Activated naive CD8-positive, alpha-beta T cell treated with anti-CD3 and anti-CD28 coated beads, Interleukin-2, amount 10 ng/mL, durations not matched to agents 7 days and 5 days (primary cell): ENCODE data around the gene OPN1SW. TPM values are rescaled to one million over a fixed set of nuclear protein-coding genes. Genes with fewer than 3 reads are reported as not detected.

Experiments used
- ATAC-seq: fragments of 150-1000 bp; cut with Tn5 transposase; one replicate; pipeline ENCODE4 v1.10.0; 2021; ENCODE audit warnings: low read depth, moderate library complexity
- POLR2A ChIA-PET: fragments of 350-600 bp; sonication (Branson Sonifier 250); formaldehyde crosslinking; loops from one replicate; lab custom pipeline; 2021; ENCODE audit warnings: antibody characterized with exemption; lab: Charles Lee
- DNase-seq: peaks from one replicate; pipeline ENCODE4 v3.0.0; 2021
- H3K27ac Mint-ChIP-seq: one replicate; pipeline ENCODE4 v1.8.0; 2022; ENCODE audit warnings: mild to moderate bottlenecking, mixed read lengths
- H3K27me3 Mint-ChIP-seq: one replicate; pipeline ENCODE4 v1.8.0; 2022; ENCODE audit warnings: mild to moderate bottlenecking, moderate library complexity, mixed read lengths
- H3K36me3 Mint-ChIP-seq: one replicate; pipeline ENCODE4 v1.8.0; 2021; ENCODE audit warnings: mild to moderate bottlenecking, mixed read lengths
- H3K4me1 Mint-ChIP-seq: one replicate; pipeline ENCODE4 v1.8.0; 2021; ENCODE audit warnings: mixed read lengths
- H3K4me3 Mint-ChIP-seq: one replicate; pipeline ENCODE4 v1.8.0; 2022; ENCODE audit warnings: mild to moderate bottlenecking, moderate library complexity, mixed read lengths
- H3K9me3 Mint-ChIP-seq: one replicate; pipeline ENCODE4 v1.8.0; 2021; ENCODE audit warnings: mixed read lengths
- total RNA-seq, 2 experiments: library from RNA; stranded (reverse); gene quantifications; one replicate each; pipeline ENCODE4 v1.2.3, GENCODE V29; 2021

Gene OPN1SW
- total RNA-seq, 2 experiments from 2014 or later: not detected

GRCh38 chr7:128790315-128791041, 14.9 kb upstream of the OPN1SW start:
- ATAC-seq (no peak), DNase-seq (peak; percentile 38)
- no peaks in the 10 kb centered on the region for H3K9me3 Mint-ChIP-seq
- peaks cover 46% of the 10 kb centered on the region for H3K27me3 Mint-ChIP-seq
- no peaks in the 10 kb centered on the region for H3K36me3 Mint-ChIP-seq
- H3K4me3 Mint-ChIP-seq: peak overlapping the region; percentile 75
- peaks cover 10% of the 10 kb centered on the region for H3K4me1 Mint-ChIP-seq
- POLR2A ChIA-PET: interaction anchor here (1.0 to 1.3 kb wide), 3 partner anchors 51 to 264 kb away, joined by 5 read pairs; partner anchors contain the start of genes ATP6V1F and CALU
- no peak overlapping the region for H3K27ac Mint-ChIP-seq

DNA sequence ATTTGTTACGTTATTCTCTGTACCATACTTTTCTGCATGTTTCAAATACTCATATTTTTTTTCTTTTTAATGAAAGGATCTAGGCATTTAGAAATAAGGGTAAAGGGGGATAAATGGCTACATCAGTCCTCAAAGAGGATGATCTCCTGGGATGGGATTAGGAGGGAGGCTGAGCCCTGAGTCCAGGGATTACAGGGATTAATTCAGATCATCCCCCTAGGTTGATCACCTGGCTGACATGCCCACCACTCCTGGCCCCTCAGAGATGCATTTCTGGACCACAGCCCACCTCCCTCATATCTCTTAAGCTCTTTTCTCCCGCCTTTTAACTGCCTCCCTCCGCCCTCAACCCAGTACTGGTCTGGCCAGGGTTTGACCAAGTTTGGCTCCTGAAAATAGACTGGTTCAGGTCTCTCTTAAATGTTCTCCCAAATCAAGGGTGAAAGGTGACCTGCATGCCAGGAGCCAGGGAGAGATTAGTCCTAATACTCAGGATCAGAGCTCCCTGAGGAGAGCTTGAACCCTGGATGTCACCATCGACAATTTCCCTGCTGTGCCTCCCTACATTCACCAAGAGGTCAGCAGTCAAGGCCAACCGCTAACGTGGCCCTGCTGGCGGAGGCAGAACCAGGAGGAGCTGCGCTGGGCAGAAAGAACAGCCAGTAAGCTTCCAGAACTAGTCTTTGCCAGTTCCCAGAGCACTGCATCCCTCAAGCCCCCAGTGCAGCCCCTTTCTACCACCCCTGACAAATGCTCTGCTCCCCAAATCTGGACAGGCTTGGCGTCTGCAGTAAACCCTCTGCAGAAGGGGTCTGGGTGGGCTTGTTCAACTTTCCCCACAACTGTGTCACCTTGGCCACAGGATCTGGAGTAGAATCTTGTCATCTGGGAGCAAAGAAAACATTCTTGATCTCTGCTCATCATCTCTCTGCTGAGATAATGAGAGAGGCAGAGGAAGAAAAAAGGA, 13.1 kb upstream of the OPN1SW start:
- Mint-ChIP-seq H3K4me3 (no peak overlapping the region), H3K9me3 (no peaks in the 10 kb centered on the region), H3K36me3 (no peaks in the 10 kb centered on the region), H3K27me3 (peaks cover 46% of the 10 kb centered on the region), H3K27ac (no peak overlapping the region), H3K4me1 (peaks cover 9% of the 10 kb centered on the region)
- DNase-seq: no peak
- POLR2A ChIA-PET: no interaction called here
- no peak for ATAC-seq

GRCh38 chr7:128785738-128786137, 10.1 kb upstream of the OPN1SW start:
- Mint-ChIP-seq H3K27me3 (peaks cover 50% of the 10 kb centered on the region), H3K4me1 (peaks cover 3% of the 10 kb centered on the region), H3K4me3 (no peak overlapping the region), H3K27ac (no peak overlapping the region), H3K9me3 (no peaks in the 10 kb centered on the region), H3K36me3 (no peaks in the 10 kb centered on the region)
- POLR2A ChIA-PET: interaction anchor here (0.5 kb wide), 1 partner anchor 12 kb away, joined by 3 read pairs; no protein-coding TSS in a partner anchor
- no peak for ATAC-seq
- no peak for DNase-seq

DNA sequence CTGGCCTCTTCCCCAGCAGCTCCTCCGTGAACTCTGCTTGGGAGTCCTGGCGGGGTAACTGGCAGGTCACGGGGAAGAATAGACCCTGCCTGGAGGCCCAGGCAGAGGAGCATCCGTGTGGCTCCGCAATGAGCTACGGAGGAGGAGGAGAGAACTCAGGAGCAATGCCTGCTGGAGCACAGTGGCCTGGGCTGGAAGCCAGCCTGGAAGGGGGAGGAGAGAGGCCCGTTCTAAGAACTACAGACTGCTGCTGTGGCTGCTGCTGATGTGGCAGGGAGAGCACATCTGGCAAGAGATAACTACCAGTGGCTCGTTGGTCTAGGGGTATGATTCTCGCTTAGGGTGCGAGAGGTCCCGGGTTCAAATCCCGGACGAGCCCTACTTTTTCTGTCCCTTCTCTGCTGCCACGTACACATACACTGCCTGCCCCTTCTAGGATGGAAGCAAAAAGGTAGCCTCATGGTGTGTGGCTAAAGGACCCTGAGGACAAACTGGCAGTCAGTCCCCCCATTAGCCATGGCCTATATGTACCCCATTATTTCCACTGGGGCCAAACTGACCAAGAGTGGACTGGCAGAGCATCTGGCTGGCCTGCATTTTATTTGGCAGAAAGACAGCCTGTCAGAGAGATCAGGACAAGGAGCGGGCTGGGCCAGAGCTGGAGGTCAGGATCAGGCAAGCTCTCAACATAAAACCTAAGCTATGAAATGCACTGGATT, 7.7 kb upstream of the OPN1SW start:
- no peak overlapping the region for H3K4me3 Mint-ChIP-seq
- H3K27ac Mint-ChIP-seq: no peak overlapping the region

GRCh38 chr7:128781851-128782250, 6.3 kb upstream of the OPN1SW start:
- no peaks in the 10 kb centered on the region for H3K36me3 Mint-ChIP-seq
- POLR2A ChIA-PET: interaction anchor here (0.5 kb wide), 1 partner anchor 47 kb away, joined by 4 read pairs; no protein-coding TSS in a partner anchor
- no peak overlapping the region for H3K4me3 Mint-ChIP-seq
- no peaks in the 10 kb centered on the region for H3K4me1 Mint-ChIP-seq
- H3K9me3 Mint-ChIP-seq: peaks cover 5% of the 10 kb centered on the region
- H3K27ac Mint-ChIP-seq: no peak overlapping the region
- peaks cover 17% of the 10 kb centered on the region for H3K27me3 Mint-ChIP-seq
- DNase-seq (no peak), ATAC-seq (no peak)

More for the DNA sequence above, 7.7 kb upstream of the OPN1SW start:
- no peak for ATAC-seq
- POLR2A ChIA-PET: interaction anchor here (0.6 kb wide), 1 partner anchor 298 kb away, joined by 3 read pairs; no protein-coding TSS in a partner anchor
- Mint-ChIP-seq H3K4me1 (peaks cover 3% of the 10 kb centered on the region), H3K27me3 (peaks cover 28% of the 10 kb centered on the region), H3K36me3 (no peaks in the 10 kb centered on the region), H3K9me3 (no peaks in the 10 kb centered on the region)
- DNase-seq: no peak

DNA sequence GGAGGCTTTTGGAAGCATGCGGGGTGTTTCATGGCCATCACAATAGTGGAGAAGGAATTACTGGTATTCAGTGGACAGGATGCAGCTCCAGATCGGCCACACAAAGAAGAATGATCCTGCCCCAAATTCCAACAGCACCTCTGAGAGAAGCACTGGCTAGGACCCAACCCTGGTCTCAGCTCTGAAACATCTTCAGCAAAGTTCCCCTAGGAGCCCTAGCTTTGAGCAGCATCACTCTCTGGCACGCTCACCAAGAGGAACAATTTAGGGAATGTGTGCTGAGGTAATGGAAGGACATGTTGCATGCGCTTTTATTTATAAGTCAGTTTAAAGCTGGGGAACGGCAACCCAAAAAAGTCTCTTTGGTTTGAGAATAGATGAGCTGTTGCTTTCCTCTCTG, 5.5 kb upstream of the OPN1SW start:
- H3K27ac Mint-ChIP-seq: no peak overlapping the region
- POLR2A ChIA-PET: no interaction called here
- no peak for ATAC-seq

GRCh38 chr7:128778946-128779345, 3.4 kb upstream of the OPN1SW start:
- Mint-ChIP-seq H3K9me3 (peaks cover 8% of the 10 kb centered on the region), H3K27ac (no peak overlapping the region), H3K36me3 (peaks cover 11% of the 10 kb centered on the region), H3K4me1 (no peaks in the 10 kb centered on the region), H3K27me3 (peaks cover 4% of the 10 kb centered on the region), H3K4me3 (no peak overlapping the region)
- DNase-seq (no peak), ATAC-seq (no peak)
- POLR2A ChIA-PET: no interaction called here

More for the DNA sequence above, 5.5 kb upstream of the OPN1SW start:
- Mint-ChIP-seq H3K36me3 (peaks cover 4% of the 10 kb centered on the region), H3K4me3 (no peak overlapping the region), H3K27me3 (peaks cover 10% of the 10 kb centered on the region), H3K4me1 (no peaks in the 10 kb centered on the region), H3K9me3 (peaks cover 8% of the 10 kb centered on the region)
- DNase-seq: no peak

DNA sequence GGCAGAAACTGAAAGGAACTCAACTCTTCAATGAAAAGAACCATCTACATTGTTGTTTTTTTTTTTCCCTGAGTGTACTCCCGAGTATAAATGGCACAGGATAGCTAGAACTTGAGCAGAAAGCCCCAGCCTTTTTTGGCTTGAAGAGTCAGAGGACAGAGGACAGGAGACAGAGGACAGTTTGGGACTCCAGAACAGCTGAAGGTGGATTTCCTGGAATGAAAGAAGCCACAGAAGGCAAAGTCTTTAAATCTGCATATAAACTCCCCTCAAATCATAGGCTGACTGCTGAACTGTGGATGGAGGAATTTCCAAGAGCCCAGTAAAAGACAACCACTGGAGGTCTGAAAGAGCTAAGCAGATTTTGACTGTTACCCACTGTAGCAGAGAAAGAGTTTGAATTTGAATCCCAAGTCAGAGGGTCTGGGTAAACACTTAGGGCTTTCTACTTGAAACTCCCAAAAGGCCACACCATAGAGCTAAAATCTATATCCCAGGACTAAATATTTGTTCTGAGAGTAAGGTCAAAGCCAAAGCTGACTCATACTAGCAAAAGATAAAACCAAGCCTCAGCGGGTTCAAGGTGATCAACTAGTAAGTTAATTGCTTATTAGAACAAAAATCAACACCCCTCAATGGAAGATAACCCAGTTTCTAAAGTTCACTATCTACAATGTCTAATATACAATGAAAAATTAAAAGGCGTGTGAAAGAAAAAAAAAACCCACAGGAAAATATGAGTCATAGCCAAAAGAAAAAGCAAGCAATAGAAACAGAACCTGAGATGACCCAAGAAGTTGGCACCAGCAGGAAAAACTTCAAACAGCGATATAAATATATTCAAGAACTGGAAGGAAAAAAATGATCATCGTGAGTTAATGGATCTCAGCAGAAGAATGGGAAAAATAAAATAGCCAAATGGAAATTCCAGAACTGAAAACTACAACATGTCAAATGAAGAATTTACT, 1.8 kb upstream of the OPN1SW start:
- DNase-seq: no peak
- POLR2A ChIA-PET: no interaction called here
- ATAC-seq: no peak
- H3K9me3 Mint-ChIP-seq: peaks cover 8% of the 10 kb centered on the region
- no peaks in the 10 kb centered on the region for H3K4me1 Mint-ChIP-seq
- no peak overlapping the region for H3K27ac Mint-ChIP-seq
- H3K27me3 Mint-ChIP-seq: peaks cover 4% of the 10 kb centered on the region
- H3K36me3 Mint-ChIP-seq: peaks cover 16% of the 10 kb centered on the region
- H3K4me3 Mint-ChIP-seq: no peak overlapping the region

DNA sequence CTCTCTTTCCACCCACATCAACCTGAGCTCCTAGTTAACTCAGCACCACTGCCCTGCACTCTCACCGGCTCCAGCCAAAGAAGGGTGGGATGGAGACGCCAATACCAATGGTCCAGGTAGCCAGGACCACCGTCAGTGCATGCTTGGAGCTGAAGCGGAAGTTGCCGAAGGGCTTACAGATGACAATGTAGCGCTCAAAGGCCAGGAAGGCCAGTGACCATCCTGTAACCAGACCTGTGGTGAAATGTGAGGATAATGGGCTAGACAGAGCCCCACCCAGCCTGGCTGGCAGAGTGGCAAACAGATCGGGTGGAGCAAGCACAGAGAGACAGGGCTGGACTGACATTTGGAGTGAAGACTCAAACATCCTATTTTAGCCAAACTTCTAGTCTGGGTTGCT, 673 bp downstream of the OPN1SW start:
- no peak overlapping the region for H3K27ac Mint-ChIP-seq
- ATAC-seq: no peak
- POLR2A ChIA-PET: no interaction called here

DNA sequence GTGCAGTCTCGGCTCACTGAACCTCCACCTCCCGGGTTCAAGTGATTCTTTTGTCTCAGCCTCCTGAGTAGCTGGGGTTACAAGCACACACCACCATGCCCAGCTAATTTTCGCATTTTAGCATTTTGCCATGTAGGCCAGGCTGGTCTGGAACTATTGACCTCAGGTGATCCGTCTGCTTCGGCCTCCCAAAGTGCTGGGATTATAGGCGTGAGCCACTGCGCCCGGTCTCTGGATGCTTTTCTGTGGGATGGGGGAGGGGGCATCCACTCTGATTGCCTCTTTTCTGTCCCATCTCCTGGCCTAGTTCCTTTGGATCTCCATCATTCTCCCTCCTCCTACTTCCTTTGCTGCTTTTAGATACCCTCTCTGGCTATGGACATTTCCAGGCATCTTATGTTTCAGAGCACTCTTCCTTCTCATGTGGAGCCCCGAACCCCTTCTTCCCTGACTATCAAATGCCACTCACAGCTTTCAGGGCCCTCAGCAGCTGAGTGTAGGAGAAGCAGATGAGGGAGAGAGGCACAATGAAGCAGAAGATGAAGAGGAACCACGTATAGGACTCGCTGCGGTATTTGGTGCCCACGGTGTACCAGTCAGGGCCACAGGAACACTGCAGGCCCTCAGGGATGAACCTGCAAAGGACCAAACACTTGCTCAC, 1.4 kb downstream of the OPN1SW start:
- POLR2A ChIA-PET: interaction anchor here (0.7 kb wide), 1 partner anchor 12 kb away, joined by 3 read pairs; no protein-coding TSS in a partner anchor
- no peak overlapping the region for H3K27ac Mint-ChIP-seq

More for the DNA sequence above, 673 bp downstream of the OPN1SW start:
- Mint-ChIP-seq H3K4me1 (no peaks in the 10 kb centered on the region), H3K9me3 (peaks cover 8% of the 10 kb centered on the region), H3K4me3 (no peak overlapping the region), H3K36me3 (peaks cover 31% of the 10 kb centered on the region), H3K27me3 (no peaks in the 10 kb centered on the region)
- no peak for DNase-seq

GRCh38 chr7:128773604-128774003, 2.0 kb downstream of the OPN1SW start:
- DNase-seq (no peak), ATAC-seq (no peak)
- Mint-ChIP-seq H3K9me3 (peaks cover 8% of the 10 kb centered on the region), H3K36me3 (peaks cover 39% of the 10 kb centered on the region), H3K4me3 (no peak overlapping the region), H3K27ac (no peak overlapping the region), H3K27me3 (no peaks in the 10 kb centered on the region), H3K4me1 (no peaks in the 10 kb centered on the region)
- POLR2A ChIA-PET: interaction anchor here (0.7 kb wide), 1 partner anchor 12 kb away, joined by 3 read pairs; no protein-coding TSS in a partner anchor

More for the DNA sequence above, 1.4 kb downstream of the OPN1SW start:
- ATAC-seq (no peak), DNase-seq (no peak)
- H3K4me1 Mint-ChIP-seq: no peaks in the 10 kb centered on the region
- no peaks in the 10 kb centered on the region for H3K27me3 Mint-ChIP-seq
- no peak overlapping the region for H3K4me3 Mint-ChIP-seq
- peaks cover 36% of the 10 kb centered on the region for H3K36me3 Mint-ChIP-seq
- peaks cover 8% of the 10 kb centered on the region for H3K9me3 Mint-ChIP-seq
